ENCODE results near the gene EFHC1.

- TF ChIP-seq EZH2 (IDR thresholded peaks at IDR 0.05; ENCODE audit: borderline replicate concordance, low read length) (no peak), CTCF (conservative IDR thresholded peaks at IDR 0.05 in 1 of 2, IDR thresholded peaks at IDR 0.05 in 1 of 2; ENCODE audit: extremely low read depth in 1 of 2, insufficient read depth in 1 of 2, low read depth in 1 of 2, low read length in 2 of 2) (no peak)
These were observed 96.1 kb downstream of the EFHC1 start for GRCh38 chr6:52516269-52516668.

Data from mammary epithelial cell (primary cell).